ENCODE measurements around the gene HAPLN2.

DNA sequence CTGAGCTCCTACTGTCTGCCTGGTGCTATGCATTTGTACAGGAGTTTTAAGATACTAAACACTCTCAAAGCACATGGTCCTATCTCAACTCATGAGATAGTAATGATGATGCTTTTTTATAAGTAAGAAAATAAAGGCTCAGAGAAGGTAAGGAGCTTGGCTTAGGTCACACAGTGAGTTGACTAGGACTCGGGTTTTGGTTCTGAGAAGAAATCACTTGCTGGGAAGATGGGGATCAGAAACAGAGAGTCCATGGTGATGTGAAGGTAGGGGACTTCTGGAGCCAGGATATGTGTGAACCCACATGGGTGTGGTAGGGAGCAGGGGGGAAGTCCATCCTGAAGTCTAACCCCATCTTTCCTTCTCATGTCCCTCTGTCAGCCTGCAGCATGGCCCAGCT lies 26.5 kb downstream of the HAPLN2 start:
- TF ChIP-seq, protein P1, sequence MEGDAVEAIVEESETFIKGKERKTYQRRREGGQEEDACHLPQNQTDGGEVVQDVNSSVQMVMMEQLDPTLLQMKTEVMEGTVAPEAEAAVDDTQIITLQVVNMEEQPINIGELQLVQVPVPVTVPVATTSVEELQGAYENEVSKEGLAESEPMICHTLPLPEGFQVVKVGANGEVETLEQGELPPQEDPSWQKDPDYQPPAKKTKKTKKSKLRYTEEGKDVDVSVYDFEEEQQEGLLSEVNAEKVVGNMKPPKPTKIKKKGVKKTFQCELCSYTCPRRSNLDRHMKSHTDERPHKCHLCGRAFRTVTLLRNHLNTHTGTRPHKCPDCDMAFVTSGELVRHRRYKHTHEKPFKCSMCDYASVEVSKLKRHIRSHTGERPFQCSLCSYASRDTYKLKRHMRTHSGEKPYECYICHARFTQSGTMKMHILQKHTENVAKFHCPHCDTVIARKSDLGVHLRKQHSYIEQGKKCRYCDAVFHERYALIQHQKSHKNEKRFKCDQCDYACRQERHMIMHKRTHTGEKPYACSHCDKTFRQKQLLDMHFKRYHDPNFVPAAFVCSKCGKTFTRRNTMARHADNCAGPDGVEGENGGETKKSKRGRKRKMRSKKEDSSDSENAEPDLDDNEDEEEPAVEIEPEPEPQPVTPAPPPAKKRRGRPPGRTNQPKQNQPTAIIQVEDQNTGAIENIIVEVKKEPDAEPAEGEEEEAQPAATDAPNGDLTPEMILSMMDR (IDR thresholded peaks at IDR 0.05; ENCODE audit: borderline replicate concordance, extremely low read depth, low read length, poor library complexity, severe bottlenecking): no peak
- no peak for TF ChIP-seq EZH2 (IDR thresholded peaks at IDR 0.05; ENCODE audit: borderline replicate concordance, low read depth, low read length, severe bottlenecking)

Data from DND-41 (cell line).